Liver (tissue), 9 donors: ENCODE results near the gene TMEM214. TPM values are rescaled to one million over a fixed set of nuclear protein-coding genes. Genes with fewer than 3 reads are reported as not detected.

Experiments used
- DNase-seq: peaks from one replicate; pipeline ENCODE4 v3.0.0-alpha.2; 2017; ENCODE audit warnings: low spot score
- H3K27ac ChIP-seq, 2 donors: one replicate each; pipeline ENCODE4 v1.7.0; 2013; ENCODE audit warnings: inconsistent platforms in 2 of 2, low read length in 2 of 2, control low read depth in 1 of 2, low read depth in 1 of 2, mild to moderate bottlenecking in 1 of 2
- H3K27me3 ChIP-seq, 4 donors: one replicate each; pipeline versions ENCODE4 v1.6.1 to v1.7.0; 2013; ENCODE audit warnings: low read length in 3 of 4, inconsistent platforms in 1 of 4, mild to moderate bottlenecking in 1 of 4, moderate library complexity in 1 of 4; ENCODE audit not compliant: control insufficient read depth in 4 of 4, insufficient read depth in 4 of 4
- H3K36me3 ChIP-seq, 4 donors: one replicate each; pipeline versions ENCODE4 v1.6.1 to v1.7.0; 2013; ENCODE audit warnings: low read length in 3 of 4, mild to moderate bottlenecking in 3 of 4, low read depth in 1 of 4, moderate library complexity in 1 of 4; ENCODE audit not compliant: control insufficient read depth in 4 of 4, insufficient read depth in 3 of 4
- H3K4me1 ChIP-seq, 4 donors: one replicate each; pipeline versions ENCODE4 v1.6.1 to v1.7.0; 2013; ENCODE audit warnings: low read length in 3 of 4, mild to moderate bottlenecking in 3 of 4, moderate library complexity in 1 of 4; ENCODE audit not compliant: control insufficient read depth in 4 of 4, insufficient read depth in 4 of 4
- H3K4me3 ChIP-seq, 3 donors: one replicate each; pipeline versions ENCODE4 v1.6.1 to v1.7.0; 2013; ENCODE audit warnings: low read length in 3 of 3, control low read depth in 1 of 3, low read depth in 1 of 3, mild to moderate bottlenecking in 1 of 3
- H3K9ac ChIP-seq, 2 donors: one replicate each; pipeline ENCODE4 v1.7.0; 2013; ENCODE audit warnings: low read length in 2 of 2, mild to moderate bottlenecking in 2 of 2, moderate library complexity in 2 of 2, control low read depth in 1 of 2, low read depth in 1 of 2
- H3K9me3 ChIP-seq, 4 donors: one replicate each; pipeline versions ENCODE4 v1.6.1 to v1.7.0; 2013; ENCODE audit warnings: low read length in 3 of 4; ENCODE audit not compliant: control insufficient read depth in 4 of 4
- EGR1 ChIP-seq, 2 donors: IDR thresholded peaks; 2 replicates each; pipeline ENCODE4 v1.6.1; 2016 to 2018; ENCODE audit warnings: antibody characterized with exemption in 2 of 2, low read depth in 2 of 2
- FOXA1 ChIP-seq: IDR thresholded peaks from 2 replicates; pipeline ENCODE4 v1.6.1; 2016; ENCODE audit warnings: antibody characterized with exemption
- FOXA2 ChIP-seq: IDR thresholded peaks from 2 replicates; pipeline ENCODE4 v1.6.1; 2016; ENCODE audit warnings: antibody characterized with exemption
- GABPA ChIP-seq, 2 donors: IDR thresholded peaks in 1 of 2; conservative IDR thresholded peaks in 1 of 2; 2 replicates each; pipeline ENCODE4 v1.6.1; 2016; ENCODE audit warnings: antibody characterized with exemption in 2 of 2, mild to moderate bottlenecking in 1 of 2, moderate library complexity in 1 of 2
- HNF4A ChIP-seq, 2 donors: conservative IDR thresholded peaks; 2 replicates each; pipeline ENCODE4 v1.6.1; 2016; ENCODE audit warnings: antibody characterized with exemption in 2 of 2, mild to moderate bottlenecking in 2 of 2
- HNF4G ChIP-seq: IDR thresholded peaks from 2 replicates; pipeline ENCODE4 v1.6.1; 2016; ENCODE audit warnings: antibody characterized with exemption
- JUND ChIP-seq, 2 donors: IDR thresholded peaks; 2 replicates each; pipeline ENCODE4 v1.6.1; 2016; ENCODE audit warnings: antibody characterized with exemption in 2 of 2
- NR2F2 ChIP-seq: IDR thresholded peaks from 2 replicates; pipeline ENCODE4 v1.6.1; 2016; ENCODE audit warnings: antibody characterized with exemption
- RAD21 ChIP-seq, 2 donors: IDR thresholded peaks; 2 replicates each; pipeline ENCODE4 v1.6.1; 2016; ENCODE audit warnings: antibody characterized with exemption in 2 of 2, mild to moderate bottlenecking in 2 of 2
- RXRA ChIP-seq, 2 donors: IDR thresholded peaks; 2 replicates each; pipeline ENCODE4 v1.6.1; 2017 to 2018; ENCODE audit warnings: antibody characterized with exemption in 2 of 2, mild to moderate bottlenecking in 1 of 2
- SP1 ChIP-seq: IDR thresholded peaks from 2 replicates; pipeline ENCODE4 v1.6.1; 2018; ENCODE audit warnings: antibody characterized with exemption, mild to moderate bottlenecking
- TAF1 ChIP-seq: conservative IDR thresholded peaks from 2 replicates; pipeline ENCODE4 v1.6.1; 2016; ENCODE audit warnings: antibody characterized with exemption, mild to moderate bottlenecking
- YY1 ChIP-seq: IDR thresholded peaks from 2 replicates; pipeline ENCODE4 v1.6.1; 2016; ENCODE audit warnings: antibody characterized with exemption, mild to moderate bottlenecking
- whole genome bisulfite sequencing: extraction: QIAGEN DNeasy Blood & Tissue Kit; methylation state at CpG from one replicate; pipeline ENCODE4 v1.1.7; 2013; 5-methylcytosine and 5-hydroxymethylcytosine counted together
- polyA plus RNA-seq, 2 donors: library from polyadenylated mRNA; stranded (reverse) in 1 of 2; unstranded in 1 of 2; fragments of 200-250 nt in 1 of 2; fragments of >200 nt in 1 of 2; fragmentation: Nextera tagmentation in 1 of 2; extraction: Ambion mirVana in 1 of 2; gene quantifications; one replicate each; pipeline versions ENCODE4 v1.2.1 to v1.2.3, GENCODE V29; 2013 to 2015
- total RNA-seq, 2 donors: library from RNA; depleted of rRNA; stranded (reverse); fragments of >200 nt; gene quantifications; one replicate each; pipeline ENCODE4 v1.2.3, GENCODE V29; 2014
- TF ChIP-seq, protein P1 (sequence below): IDR thresholded peaks from 2 replicates; pipeline ENCODE4 v1.6.1; 2016; ENCODE audit warnings: antibody characterized with exemption
- TF ChIP-seq, protein P2 (sequence below): fragments of 150-350 bp; IDR thresholded peaks from 2 replicates; pipeline ENCODE4 v1.5.1; 2017; ENCODE audit warnings: improper control_type of control experiment, low read depth, low read length; ENCODE audit not compliant: missing input control
- TF ChIP-seq, protein P3 (sequence below): IDR thresholded peaks from 2 replicates; pipeline ENCODE4 v1.6.1; 2016; ENCODE audit warnings: antibody characterized with exemption, mild to moderate bottlenecking
- TF ChIP-seq, protein P4 (sequence below): IDR thresholded peaks from 2 replicates; pipeline ENCODE4 v1.6.1; 2016; ENCODE audit warnings: antibody characterized with exemption
- TF ChIP-seq, protein P5 (sequence below): IDR thresholded peaks from 2 replicates; pipeline ENCODE4 v1.6.1; 2016; ENCODE audit warnings: antibody characterized with exemption
- donor health status: healthy.
- donor health status: healthy.
- donor health status: healthy.
- donor health status: healthy.
- donor health status: healthy.

TMEM214 gene
- total and polyA plus RNA-seq, 4 donors, result 17.1 to 53.4 (median 38.4) TPM

DNA sequence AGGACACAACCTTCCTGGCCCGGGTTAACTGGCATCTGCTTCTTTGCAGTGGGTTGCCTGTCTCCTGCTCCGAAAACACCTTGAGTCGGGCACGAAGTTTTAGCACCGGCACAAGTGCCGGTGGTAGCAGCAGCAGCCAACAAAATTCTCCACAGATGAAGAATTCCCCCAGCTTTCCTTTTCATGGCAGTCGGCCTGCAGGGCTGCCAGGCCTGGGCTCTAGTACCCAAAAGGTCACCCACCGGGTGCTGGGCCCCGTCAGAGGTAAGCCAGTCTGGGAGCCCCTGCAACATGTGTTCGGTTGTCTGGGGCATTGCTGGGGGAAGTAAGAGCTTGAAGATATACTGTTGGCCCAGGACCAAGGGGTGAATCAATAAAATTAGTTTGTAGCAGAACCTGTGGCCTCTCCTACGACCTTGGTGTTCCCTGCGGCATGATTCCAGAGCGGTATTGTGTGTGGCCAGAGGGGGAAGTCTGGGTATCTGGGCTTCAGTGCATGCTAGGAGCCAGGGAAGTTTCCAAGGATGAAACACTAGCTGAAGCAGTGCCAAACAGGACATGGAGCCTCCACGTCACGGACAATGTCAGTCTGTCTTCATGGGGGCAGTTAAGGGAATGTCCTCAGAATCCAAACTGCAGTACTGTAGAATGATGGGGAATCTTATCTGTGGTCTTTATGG lies 26.5 kb downstream of the TMEM214 start:
- H3K36me3 ChIP-seq, result peaks cover 0 to 18% (median 14%) of the 10 kb centered on the region in 4 donors
- peak overlapping the region in 1 of 2 donors; percentile 7 for H3K27ac ChIP-seq
- no peak overlapping the region for H3K4me3 ChIP-seq
- H3K9me3 ChIP-seq, result no peaks in the 10 kb centered on the region
- TF ChIP-seq FOXA2, result no peak
- TF ChIP-seq FOXA1, result no peak
- no peak for TF ChIP-seq GABPA (IDR thresholded peaks at IDR 0.05 in 1 of 2, conservative IDR thresholded peaks at IDR 0.05 in 1 of 2)
- TF ChIP-seq JUND (IDR thresholded peaks at IDR 0.05), result no peak
- peak; percentile 49 for TF ChIP-seq NR2F2
- TF ChIP-seq RXRA (IDR thresholded peaks at IDR 0.05), result peak in 1 of 2 donors; percentile 19
- TF ChIP-seq, protein P1, sequence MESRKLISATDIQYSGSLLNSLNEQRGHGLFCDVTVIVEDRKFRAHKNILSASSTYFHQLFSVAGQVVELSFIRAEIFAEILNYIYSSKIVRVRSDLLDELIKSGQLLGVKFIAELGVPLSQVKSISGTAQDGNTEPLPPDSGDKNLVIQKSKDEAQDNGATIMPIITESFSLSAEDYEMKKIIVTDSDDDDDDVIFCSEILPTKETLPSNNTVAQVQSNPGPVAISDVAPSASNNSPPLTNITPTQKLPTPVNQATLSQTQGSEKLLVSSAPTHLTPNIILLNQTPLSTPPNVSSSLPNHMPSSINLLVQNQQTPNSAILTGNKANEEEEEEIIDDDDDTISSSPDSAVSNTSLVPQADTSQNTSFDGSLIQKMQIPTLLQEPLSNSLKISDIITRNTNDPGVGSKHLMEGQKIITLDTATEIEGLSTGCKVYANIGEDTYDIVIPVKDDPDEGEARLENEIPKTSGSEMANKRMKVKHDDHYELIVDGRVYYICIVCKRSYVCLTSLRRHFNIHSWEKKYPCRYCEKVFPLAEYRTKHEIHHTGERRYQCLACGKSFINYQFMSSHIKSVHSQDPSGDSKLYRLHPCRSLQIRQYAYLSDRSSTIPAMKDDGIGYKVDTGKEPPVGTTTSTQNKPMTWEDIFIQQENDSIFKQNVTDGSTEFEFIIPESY, result no peak
- TF ChIP-seq HNF4A (conservative IDR thresholded peaks at IDR 0.05), result no peak
- TF ChIP-seq EGR1 (IDR thresholded peaks at IDR 0.05; ENCODE audit: low read depth in 2 of 2), result no peak
- no peak for TF ChIP-seq SP1
- TF ChIP-seq TAF1, result no peak
- TF ChIP-seq, protein P2, sequence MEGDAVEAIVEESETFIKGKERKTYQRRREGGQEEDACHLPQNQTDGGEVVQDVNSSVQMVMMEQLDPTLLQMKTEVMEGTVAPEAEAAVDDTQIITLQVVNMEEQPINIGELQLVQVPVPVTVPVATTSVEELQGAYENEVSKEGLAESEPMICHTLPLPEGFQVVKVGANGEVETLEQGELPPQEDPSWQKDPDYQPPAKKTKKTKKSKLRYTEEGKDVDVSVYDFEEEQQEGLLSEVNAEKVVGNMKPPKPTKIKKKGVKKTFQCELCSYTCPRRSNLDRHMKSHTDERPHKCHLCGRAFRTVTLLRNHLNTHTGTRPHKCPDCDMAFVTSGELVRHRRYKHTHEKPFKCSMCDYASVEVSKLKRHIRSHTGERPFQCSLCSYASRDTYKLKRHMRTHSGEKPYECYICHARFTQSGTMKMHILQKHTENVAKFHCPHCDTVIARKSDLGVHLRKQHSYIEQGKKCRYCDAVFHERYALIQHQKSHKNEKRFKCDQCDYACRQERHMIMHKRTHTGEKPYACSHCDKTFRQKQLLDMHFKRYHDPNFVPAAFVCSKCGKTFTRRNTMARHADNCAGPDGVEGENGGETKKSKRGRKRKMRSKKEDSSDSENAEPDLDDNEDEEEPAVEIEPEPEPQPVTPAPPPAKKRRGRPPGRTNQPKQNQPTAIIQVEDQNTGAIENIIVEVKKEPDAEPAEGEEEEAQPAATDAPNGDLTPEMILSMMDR, result no peak
- TF ChIP-seq, protein P3, sequence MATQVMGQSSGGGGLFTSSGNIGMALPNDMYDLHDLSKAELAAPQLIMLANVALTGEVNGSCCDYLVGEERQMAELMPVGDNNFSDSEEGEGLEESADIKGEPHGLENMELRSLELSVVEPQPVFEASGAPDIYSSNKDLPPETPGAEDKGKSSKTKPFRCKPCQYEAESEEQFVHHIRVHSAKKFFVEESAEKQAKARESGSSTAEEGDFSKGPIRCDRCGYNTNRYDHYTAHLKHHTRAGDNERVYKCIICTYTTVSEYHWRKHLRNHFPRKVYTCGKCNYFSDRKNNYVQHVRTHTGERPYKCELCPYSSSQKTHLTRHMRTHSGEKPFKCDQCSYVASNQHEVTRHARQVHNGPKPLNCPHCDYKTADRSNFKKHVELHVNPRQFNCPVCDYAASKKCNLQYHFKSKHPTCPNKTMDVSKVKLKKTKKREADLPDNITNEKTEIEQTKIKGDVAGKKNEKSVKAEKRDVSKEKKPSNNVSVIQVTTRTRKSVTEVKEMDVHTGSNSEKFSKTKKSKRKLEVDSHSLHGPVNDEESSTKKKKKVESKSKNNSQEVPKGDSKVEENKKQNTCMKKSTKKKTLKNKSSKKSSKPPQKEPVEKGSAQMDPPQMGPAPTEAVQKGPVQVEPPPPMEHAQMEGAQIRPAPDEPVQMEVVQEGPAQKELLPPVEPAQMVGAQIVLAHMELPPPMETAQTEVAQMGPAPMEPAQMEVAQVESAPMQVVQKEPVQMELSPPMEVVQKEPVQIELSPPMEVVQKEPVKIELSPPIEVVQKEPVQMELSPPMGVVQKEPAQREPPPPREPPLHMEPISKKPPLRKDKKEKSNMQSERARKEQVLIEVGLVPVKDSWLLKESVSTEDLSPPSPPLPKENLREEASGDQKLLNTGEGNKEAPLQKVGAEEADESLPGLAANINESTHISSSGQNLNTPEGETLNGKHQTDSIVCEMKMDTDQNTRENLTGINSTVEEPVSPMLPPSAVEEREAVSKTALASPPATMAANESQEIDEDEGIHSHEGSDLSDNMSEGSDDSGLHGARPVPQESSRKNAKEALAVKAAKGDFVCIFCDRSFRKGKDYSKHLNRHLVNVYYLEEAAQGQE, result no peak
- no peak for TF ChIP-seq YY1
- TF ChIP-seq, protein P4, sequence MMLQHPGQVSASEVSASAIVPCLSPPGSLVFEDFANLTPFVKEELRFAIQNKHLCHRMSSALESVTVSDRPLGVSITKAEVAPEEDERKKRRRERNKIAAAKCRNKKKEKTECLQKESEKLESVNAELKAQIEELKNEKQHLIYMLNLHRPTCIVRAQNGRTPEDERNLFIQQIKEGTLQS, result no peak
- TF ChIP-seq RAD21 (IDR thresholded peaks at IDR 0.05), result peak in 1 of 2 donors; percentile 2
- no peak for TF ChIP-seq HNF4G
- TF ChIP-seq, protein P5, sequence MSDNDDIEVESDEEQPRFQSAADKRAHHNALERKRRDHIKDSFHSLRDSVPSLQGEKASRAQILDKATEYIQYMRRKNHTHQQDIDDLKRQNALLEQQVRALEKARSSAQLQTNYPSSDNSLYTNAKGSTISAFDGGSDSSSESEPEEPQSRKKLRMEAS, result no peak
- no peaks in the 10 kb centered on the region for H3K27me3 ChIP-seq
- H3K9ac ChIP-seq, result no peak overlapping the region
- peaks cover 0 to 20% (median 9%) of the 10 kb centered on the region in 4 donors for H3K4me1 ChIP-seq
- WGBS, result 73% methylated on average over 15 of the region's 15 CpGs
- no peak for DNase-seq
